HG03354 (cell line): ENCODE data around the gene BLACAT1.

Experiments used
- ATAC-seq: cut with Tn5 transposase; IDR thresholded peaks from one replicate; pipeline ENCODE4 v1.9.1; 2021; ENCODE audit warnings: mild to moderate bottlenecking; ENCODE audit not compliant: unreplicated experiment, poor library complexity, severe bottlenecking

The BLACAT1 gene

DNA sequence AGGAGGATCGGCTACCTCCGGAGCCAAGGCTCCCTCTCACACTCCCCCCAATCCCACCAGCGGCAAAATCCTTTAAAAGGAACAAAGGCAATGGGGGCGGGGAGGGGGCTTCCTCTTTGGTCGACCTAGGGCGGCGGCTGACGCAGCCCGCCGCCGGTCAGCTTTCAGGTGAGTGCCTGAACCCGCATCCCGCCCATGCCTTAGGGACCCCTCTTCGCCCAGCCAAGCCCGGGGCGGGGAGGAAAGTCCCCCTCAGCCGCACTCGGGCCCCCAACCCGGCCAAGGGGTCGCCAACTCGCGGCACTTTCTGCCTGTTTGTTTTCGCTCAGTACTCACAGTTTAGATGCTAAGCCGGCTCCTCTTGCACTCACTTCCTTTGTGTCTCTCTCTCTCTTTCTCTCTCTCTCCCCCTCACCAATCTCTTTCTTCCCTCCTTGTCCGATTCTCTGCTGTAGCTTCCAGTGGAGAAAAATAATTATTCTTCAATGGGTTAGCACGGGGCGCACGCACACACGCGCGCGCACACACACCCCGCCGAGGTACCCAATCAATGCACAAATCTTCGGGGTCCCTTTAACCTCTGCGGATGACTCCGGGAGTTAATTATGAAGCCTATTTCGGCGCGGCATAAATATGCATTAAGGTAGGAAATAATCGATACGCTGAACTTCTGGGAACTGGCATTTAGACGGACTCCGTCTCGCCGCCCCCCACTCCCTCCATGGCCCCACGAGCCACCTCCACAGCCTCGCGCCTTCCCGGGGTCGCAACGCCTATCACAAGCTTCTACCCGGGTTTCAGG is at the start of gene BLACAT1:
Gene BLACAT1, minus strand, starts transcription at position 465 of the 802 bp plus-strand sequence.
- no peak for ATAC-seq

DNA sequence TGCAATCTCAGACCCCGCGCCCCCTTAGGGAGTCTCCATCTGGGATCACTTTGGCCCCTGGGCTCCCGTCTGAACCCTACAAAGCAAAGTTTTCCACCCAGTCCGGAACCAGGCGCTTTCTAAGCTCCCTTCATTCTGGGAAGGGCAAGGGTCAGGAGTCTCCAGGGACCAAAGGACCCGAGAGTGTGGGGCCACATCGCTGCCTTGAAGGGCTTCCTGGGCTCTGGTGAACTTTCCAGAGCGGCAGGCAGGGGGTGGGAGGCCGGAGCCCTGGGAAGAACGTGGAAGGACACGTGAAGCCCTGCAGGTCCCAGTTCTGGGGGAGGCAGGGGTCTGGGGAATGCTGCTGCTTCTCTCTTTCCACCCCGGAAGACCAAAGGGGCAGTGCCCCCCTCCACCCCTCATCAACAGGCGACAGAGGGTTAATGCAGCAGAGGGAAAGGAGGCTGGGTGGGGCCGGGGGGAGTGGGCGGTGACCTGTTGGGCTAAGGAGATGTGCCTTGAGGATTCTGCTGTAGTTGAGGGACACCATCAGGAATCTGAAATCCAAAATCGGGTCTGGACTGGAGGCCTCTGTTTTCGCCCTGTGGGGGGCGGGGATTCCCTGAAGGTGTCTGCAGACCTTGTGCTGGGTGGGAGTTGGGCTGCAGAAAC is 49.4 kb upstream of the BLACAT1 start:
- no peak for ATAC-seq

GRCh38 chr1:205504311-205505075 is 48.6 kb upstream of the BLACAT1 start, which contains the start of gene CDK18:
TSS of gene CDK18 (plus strand) at chr1:205504669. CDS start at chr1:205523168, 18,499 bp downstream.
- ATAC-seq, result no peak

GRCh38 chr1:205502992-205503391 is 47.1 kb upstream of the BLACAT1 start:
- no peak for ATAC-seq

- ATAC-seq, result no peak
Observed at GRCh38 chr1:205502111-205502810, 46.4 kb upstream of the BLACAT1 start.

DNA sequence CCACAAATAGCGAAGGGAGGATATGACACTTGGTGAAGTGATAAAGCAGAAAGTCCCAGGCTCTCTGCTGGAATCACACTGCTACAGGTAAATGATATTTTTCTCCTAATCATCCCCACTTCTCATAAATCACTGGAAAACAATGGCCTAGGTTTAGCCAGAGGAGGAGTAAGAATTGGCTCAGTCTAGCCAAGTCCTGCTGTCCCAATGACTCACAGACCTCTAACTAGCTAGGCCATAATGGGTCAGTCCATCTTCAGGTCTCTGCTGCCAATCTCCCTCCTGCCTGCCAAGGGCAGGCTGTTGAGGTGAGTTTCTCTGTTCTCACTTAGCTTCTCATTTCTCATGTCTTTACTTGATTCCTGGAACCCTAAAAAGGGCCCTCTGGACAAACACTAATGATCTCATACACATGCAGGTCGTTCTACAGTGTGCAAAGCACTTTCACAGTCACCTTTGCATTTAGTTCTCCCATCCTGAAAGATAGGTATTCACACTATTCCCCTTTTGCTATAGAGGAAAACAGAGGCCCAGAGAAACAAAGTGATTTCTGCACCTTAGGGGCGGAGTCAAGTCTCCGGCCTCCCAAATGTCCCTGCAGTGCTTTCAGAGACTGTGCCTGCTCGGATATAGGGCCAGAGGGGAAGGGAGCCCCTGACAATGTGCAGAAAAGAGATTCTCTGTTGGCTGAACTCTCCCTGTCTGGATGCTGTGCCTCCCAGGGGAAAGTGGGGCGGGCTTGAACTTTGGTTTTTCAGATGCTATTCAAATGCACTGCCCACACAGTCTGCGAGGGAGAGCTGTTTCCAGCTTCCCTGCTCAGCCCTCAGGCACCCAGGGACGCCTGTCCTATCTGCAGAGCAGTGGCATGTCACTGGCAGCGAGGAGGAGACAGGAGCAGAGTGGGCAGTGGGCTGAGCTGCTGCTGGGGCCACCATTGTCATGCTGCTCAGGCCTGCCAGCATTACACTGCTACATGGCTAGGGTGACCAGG is 44.7 kb upstream of the BLACAT1 start:
- ATAC-seq, result no peak

- no peak for ATAC-seq
Observed at GRCh38 chr1:205499789-205500188, 43.9 kb upstream of the BLACAT1 start.

DNA sequence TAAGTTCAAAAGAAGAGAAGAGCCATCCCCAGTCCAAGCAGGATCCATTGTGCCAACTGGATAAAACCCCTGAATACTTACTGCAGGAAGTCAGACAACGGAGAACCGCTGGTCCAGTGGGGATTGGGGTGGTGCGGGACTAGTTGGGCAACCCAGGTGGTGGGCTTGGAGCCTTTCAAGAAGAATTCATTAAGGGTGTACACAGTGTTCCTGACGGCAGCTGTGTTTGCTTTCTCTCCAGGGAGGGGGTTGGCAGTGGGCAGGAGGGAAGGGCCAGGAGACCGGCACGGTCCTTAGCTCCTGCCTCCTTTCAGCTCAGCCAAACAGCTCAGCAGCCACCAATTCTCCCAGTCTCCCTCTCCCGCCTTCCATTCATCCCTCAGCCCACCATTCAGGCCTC is 41.5 kb upstream of the BLACAT1 start:
- ATAC-seq, result no peak

DNA sequence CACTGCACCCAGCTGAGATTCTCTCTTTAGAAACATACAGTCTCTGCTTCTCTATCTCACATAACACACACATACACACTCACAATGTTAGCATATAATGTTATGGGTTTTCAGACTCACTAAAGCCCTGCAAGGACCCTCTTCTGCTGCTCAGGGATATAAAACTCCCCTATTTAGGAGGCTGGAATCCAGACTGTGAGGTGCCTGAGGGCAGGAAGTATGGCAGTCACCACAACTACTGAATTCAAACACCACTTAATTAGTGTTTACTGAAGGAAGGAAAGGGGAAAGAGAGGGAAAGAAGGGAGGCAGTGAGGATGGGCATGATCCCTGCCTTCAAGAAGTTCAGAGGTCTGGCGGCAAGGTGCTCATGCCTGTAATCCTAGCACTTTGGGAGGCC is 40.8 kb upstream of the BLACAT1 start:
- no peak for ATAC-seq

DNA sequence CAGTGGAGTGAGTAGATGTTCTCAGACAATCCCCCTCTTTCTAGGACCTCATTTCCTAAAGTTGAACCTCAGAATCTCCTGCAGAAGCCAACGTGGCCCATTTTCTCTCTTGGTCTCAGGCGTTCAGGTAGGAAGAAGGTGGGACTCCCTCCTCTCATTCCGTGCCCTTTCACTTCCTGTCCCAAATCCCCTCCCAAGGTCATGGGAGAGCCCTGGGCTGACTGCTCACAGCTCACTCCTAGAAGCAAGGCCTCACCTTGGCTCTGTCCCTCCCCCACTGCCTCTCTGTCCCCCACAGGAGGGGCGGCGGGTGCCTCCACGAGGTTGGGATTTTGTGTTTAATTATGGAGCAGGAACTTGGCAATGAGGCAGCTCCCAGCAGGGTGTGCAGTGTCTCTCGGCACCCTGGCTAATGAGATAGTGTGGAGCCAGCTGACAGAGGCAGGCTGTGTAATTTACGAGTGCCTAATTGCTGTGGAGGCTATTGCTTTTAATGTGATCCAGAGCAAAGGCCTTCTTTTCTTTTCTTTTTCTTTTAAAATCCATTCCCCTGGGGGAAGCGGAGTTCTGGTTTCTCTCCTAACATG is 39.5 kb upstream of the BLACAT1 start:
- ATAC-seq, result no peak

GRCh38 chr1:205494115-205494514 is 38.3 kb upstream of the BLACAT1 start:
- no peak for ATAC-seq

DNA sequence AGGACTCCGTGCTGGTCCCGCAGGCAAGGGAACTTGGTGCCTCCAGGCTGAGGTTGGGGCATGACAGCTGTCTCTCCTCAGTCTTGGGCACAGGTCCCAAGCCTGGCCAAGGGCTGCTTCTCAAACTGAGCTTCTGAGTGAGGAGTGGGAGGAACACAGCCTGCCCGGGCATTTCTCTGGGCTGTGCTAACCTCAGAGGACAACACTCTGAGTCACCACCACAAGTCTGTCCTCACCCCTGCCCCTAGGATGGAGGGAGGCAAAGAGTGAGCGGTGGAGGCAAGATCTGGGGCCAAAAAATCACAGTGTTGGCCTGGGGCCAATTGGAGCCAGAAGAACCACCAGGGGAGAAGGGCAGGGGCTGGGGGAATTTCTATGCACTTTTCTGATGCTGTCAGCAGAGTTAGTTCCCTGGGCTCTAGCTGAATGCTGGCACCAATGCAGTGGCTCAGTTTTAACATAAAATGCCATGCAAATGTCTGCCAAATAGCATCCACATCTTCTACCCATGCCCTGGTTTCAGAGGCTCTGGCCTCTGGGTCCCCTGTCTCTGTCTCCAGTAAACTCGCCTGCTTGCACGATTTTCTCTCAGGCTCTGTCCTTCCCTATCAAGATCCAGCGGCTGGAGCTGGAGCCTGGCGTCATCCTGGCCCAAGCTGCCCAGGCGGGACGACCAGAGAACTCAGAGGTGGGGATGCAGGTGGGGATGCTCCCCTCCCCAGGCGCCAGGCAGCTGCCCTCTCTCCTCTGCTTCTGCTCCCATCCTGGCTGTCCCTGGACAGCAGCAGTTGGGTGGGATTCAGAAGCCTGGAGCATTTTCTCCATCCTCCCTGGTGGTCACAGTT is 37.6 kb upstream of the BLACAT1 start:
- ATAC-seq, result no peak

- no peak for ATAC-seq
Observed at GRCh38 chr1:205492774-205493173, 36.9 kb upstream of the BLACAT1 start.

- ATAC-seq, result no peak
Observed at GRCh38 chr1:205492201-205492667, 36.4 kb upstream of the BLACAT1 start.

GRCh38 chr1:205491794-205492193 is 35.9 kb upstream of the BLACAT1 start:
- no peak for ATAC-seq

DNA sequence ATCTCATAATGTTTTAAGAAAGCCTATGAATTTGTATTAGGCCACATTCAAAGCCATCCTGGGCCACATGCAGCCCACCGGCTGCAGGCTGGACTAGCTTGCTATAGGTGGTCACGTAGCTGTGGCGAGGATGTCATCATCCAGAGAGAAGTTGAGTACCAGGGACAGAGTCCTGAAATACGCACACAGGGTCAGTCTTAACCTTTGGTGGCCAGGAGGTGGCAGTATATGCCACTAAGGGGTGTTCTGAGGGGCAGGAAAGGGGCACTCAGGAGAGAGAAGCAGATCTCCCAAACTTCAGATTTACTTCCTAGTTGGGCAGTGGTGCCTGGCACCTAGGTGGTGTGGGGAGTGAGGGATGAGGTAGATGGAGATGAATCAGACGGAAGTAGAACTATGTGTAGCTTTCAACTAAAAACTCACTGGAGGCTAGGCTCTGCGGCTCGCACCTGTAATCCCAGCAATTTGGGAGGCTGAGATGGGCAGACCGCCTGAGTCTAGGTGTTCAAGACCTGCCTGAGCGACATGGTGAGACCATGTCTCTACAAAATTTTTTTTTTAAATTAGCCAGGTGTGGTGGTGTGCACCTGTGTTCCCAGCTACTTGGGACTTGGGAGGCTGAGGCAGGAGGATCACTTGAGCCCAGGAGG is 32.4 kb upstream of the BLACAT1 start:
- ATAC-seq, result peak; percentile 52

- no peak for ATAC-seq
Observed at GRCh38 chr1:205486258-205486657, 30.4 kb upstream of the BLACAT1 start.
